ENCODE measurements around the gene NT5DC1.

DNA sequence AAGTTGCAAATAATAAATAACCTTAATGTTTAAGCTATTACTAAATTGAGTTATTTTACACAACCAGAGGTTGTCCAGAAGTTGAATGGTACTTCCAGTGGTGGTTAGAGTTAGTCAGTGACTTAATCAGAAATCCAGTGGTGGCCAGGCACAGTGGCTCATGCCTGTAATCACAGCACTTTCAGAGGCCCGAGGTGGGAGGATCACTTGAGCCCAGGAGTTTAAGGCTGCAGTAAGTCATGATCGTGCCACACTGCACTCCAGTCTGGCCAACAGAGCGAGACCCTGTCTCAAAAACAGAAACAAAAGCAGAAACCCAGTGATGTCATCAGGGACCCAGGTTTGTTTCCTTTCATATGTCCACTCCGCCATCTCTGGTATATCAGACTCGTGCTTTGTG, 118.2 kb downstream of the NT5DC1 start:
- TF ChIP-seq, protein P1, sequence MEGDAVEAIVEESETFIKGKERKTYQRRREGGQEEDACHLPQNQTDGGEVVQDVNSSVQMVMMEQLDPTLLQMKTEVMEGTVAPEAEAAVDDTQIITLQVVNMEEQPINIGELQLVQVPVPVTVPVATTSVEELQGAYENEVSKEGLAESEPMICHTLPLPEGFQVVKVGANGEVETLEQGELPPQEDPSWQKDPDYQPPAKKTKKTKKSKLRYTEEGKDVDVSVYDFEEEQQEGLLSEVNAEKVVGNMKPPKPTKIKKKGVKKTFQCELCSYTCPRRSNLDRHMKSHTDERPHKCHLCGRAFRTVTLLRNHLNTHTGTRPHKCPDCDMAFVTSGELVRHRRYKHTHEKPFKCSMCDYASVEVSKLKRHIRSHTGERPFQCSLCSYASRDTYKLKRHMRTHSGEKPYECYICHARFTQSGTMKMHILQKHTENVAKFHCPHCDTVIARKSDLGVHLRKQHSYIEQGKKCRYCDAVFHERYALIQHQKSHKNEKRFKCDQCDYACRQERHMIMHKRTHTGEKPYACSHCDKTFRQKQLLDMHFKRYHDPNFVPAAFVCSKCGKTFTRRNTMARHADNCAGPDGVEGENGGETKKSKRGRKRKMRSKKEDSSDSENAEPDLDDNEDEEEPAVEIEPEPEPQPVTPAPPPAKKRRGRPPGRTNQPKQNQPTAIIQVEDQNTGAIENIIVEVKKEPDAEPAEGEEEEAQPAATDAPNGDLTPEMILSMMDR (conservative IDR thresholded peaks at IDR 0.05; ENCODE audit: low read depth, low read length), result no peak
- TF ChIP-seq EZH2 (IDR thresholded peaks at IDR 0.05; ENCODE audit: borderline replicate concordance, low read depth, low read length, poor library complexity, severe bottlenecking), result no peak
